K562 (cell line): ENCODE measurements around the gene MAD1L1. TPM values are rescaled to one million over a fixed set of nuclear protein-coding genes. Genes with fewer than 3 reads are reported as not detected.
A peak's percentile ranks its signal among the peaks of the same experiment; 100 is the strongest.

ENCODE experiments used
- ATAC-seq: fragments of 200-7000 bp; cut with Tn5 transposase; 3 replicates; pipeline ENCODE4 v1.9.1; 2020; ENCODE audit warnings: moderate library complexity
- BruUV-seq: library from RNA; stranded (reverse); fragments of 400-500 nt; replicated peaks from 2 replicates; lab custom pipeline; 2021; lab: Mats Ljungman, UMichigan
- CTCF ChIA-PET: fragments of 300-600 bp; formaldehyde crosslinking; extraction: SDS; loops from one replicate; lab custom pipeline; 2021; ENCODE audit warnings: low intra/inter-chr PET ratio; lab: Yijun Ruan, JAX
- POLR2A ChIA-PET: fragments of 300-600, 350-650 bp; sonication (Branson Sonifier 250); formaldehyde crosslinking; extraction: SDS; loops from one replicate; lab custom pipeline; 2021; ENCODE audit warnings: antibody characterized with exemption, inconsistent platforms; lab: Yijun Ruan, JAX
- DNase-seq, 4 experiments: peaks; one replicate each; pipeline versions ENCODE4 v3.0.0 to v3.0.0-alpha.2; 2011 to 2018; ENCODE audit warnings: low spot score in 3 of 4, mixed read lengths in 3 of 4; ENCODE audit errors: extremely low read depth in 1 of 4
- FAIRE-seq: peaks from 2 replicates; lab custom pipeline; 2011; peaks lifted over from hg19 to GRCh38; lab: Jason Lieb, UNC
- H2AFZ ChIP-seq: 2 replicates; pipeline ENCODE4 v1.6.0; 2011; ENCODE audit warnings: low read depth, low read length, control low read depth, inconsistent platforms
- H3K27ac ChIP-seq: fragments of 200-600 bp; 3 replicates; pipeline ENCODE4 v1.8.0; 2011; ENCODE audit warnings: low read depth, mild to moderate bottlenecking, control low read depth, inconsistent platforms, low read length, moderate library complexity, mixed read lengths; ENCODE audit errors: extremely low read depth
- H3K27me3 ChIP-seq, 2 experiments: fragments of 300-600 bp in 1 of 2; 2 replicates in 1 of 2; 3 replicates in 1 of 2; pipeline versions ENCODE4 v1.6.0 to v1.8.0; 2011; ENCODE audit warnings: inconsistent platforms in 2 of 2, low read length in 2 of 2, mild to moderate bottlenecking in 1 of 2, mixed read lengths in 1 of 2, moderate library complexity in 1 of 2; ENCODE audit not compliant: control insufficient read depth in 2 of 2, insufficient read depth in 2 of 2
- H3K36me3 ChIP-seq: fragments of 300-600 bp; 3 replicates; pipeline ENCODE4 v1.8.0; 2011; ENCODE audit warnings: mild to moderate bottlenecking, low read length, inconsistent platforms; ENCODE audit not compliant: control insufficient read depth, insufficient read depth
- H3K4me1 ChIP-seq, 2 experiments: fragments of 200-600 bp in 1 of 2; replicated peaks in 1 of 2; 2 replicates in 1 of 2; 3 replicates in 1 of 2; pipeline versions ENCODE4 v1.5.1 to v1.8.0; 2011; ENCODE audit warnings: inconsistent platforms in 2 of 2, low read length in 2 of 2, mild to moderate bottlenecking in 1 of 2, mixed read lengths in 1 of 2, moderate library complexity in 1 of 2; ENCODE audit not compliant: control insufficient read depth in 2 of 2, insufficient read depth in 2 of 2
- H3K4me2 ChIP-seq: 2 replicates; pipeline ENCODE4 v1.6.1; 2011; ENCODE audit warnings: low read length, control low read depth, inconsistent platforms, mixed read lengths; ENCODE audit not compliant: insufficient read depth
- H3K4me3 ChIP-seq: fragments of 200-600 bp; sonication (generic), shearing (Covaris generic); 2 replicates; pipeline ENCODE4 v1.5.1; 2016; ENCODE audit warnings: control low read depth, inconsistent platforms
- H3K79me2 ChIP-seq: fragments of 200-600 bp; 3 replicates; pipeline ENCODE4 v1.8.0; 2011; ENCODE audit warnings: low read length, inconsistent platforms; ENCODE audit not compliant: control insufficient read depth, insufficient read depth
- H3K9ac ChIP-seq, 2 experiments: 2 replicates each; pipeline versions ENCODE4 v1.6.0 to v1.6.1; 2011; ENCODE audit warnings: low read depth in 2 of 2, low read length in 2 of 2, control low read depth in 1 of 2, inconsistent platforms in 1 of 2, mild to moderate bottlenecking in 1 of 2, mixed read lengths in 1 of 2; ENCODE audit not compliant: insufficient read depth in 1 of 2
- H3K9me1 ChIP-seq: one replicate; pipeline ENCODE4 v1.6.0; 2011; ENCODE audit warnings: inconsistent platforms, mild to moderate bottlenecking, low read length, moderate library complexity; ENCODE audit not compliant: control insufficient read depth, insufficient read depth
- H3K9me3 ChIP-seq: replicated peaks from 2 replicates; pipeline ENCODE4 v1.5.1; 2011; ENCODE audit warnings: low read depth, low read length, inconsistent platforms; ENCODE audit not compliant: control insufficient read depth, insufficient read depth
- H4K20me1 ChIP-seq: replicated peaks from 2 replicates; pipeline ENCODE4 v1.6.1; 2011; ENCODE audit warnings: low read length, inconsistent platforms, mixed read lengths; ENCODE audit not compliant: control insufficient read depth, insufficient read depth
- HMGN3 ChIP-seq: IDR thresholded peaks from 2 replicates; pipeline ENCODE4 v1.6.1; 2011; ENCODE audit warnings: borderline replicate concordance, low read depth, mild to moderate bottlenecking, mixed read lengths, low read length; ENCODE audit not compliant: insufficient read length; ENCODE audit errors: extremely low read depth
- ZNF384 ChIP-seq: IDR thresholded peaks from 2 replicates; pipeline ENCODE4 v1.6.1; 2012; ENCODE audit warnings: low read depth, low read length, improper control_type of control experiment
- WGBS: fragments of 100-300 bp; shearing (Covaris generic); methylation state at CpG from one replicate; pipeline ENCODE4 v1.1.6; 2016; ENCODE audit warnings: low coverage, mixed read lengths; ENCODE audit not compliant: insufficient coverage; ENCODE audit errors: missing lambda C conversion rate; 5-methylcytosine and 5-hydroxymethylcytosine counted together
- in situ Hi-C: fragments of 300-500 bp; cut with MboI; formaldehyde crosslinking; loops from 4 replicates; pipeline ENCODE4 v1.15.0; 2018; ENCODE audit warnings: inconsistent platforms, mixed read lengths
- intact Hi-C: fragments of 100-400 bp; cut with micrococcal nuclease; formaldehyde crosslinking; loops from 2 replicates; pipeline ENCODE4 v1.14.2; 2022
- polyA plus RNA-seq, 8 experiments: library from polyadenylated mRNA; depleted of rRNA in 4 of 8; stranded (reverse) in 5 of 8; unstranded in 3 of 8; fragments of >200 nt; fragmentation: Nextera tagmentation in 2 of 8; fragmentation: Illumina TruSeq in 1 of 8; extraction: Ambion mirVana in 2 of 8; extraction: Trizol in 1 of 8; gene quantifications; 2 replicates each; pipeline versions ENCODE4 v1.2.1 to v1.2.3, GENCODE V29; 2011 to 2014; ENCODE audit warnings: inconsistent platforms in 1 of 8, missing spikeins in 1 of 8
- total RNA-seq, 7 experiments: library from RNA; depleted of rRNA in 6 of 7; stranded (reverse); fragments of >200 nt in 6 of 7; fragmentation: Illumina TruSeq in 2 of 7; extraction: Trizol in 2 of 7; gene quantifications; 2 replicates each; pipeline versions ENCODE4 v1.2.1 to v1.2.3, GENCODE V29; 2011 to 2021; ENCODE audit warnings: low replicate concordance in 1 of 7
- TF ChIP-seq, protein P1 (sequence below), 2 experiments: fragments of 450-650 bp in 1 of 2; IDR thresholded peaks; 2 replicates each; pipeline ENCODE4 v1.6.1; 2011 to 2017; ENCODE audit warnings: low read depth in 2 of 2, antibody characterized with exemption in 1 of 2, borderline replicate concordance in 1 of 2, low read length in 1 of 2, mild to moderate bottlenecking in 1 of 2, mixed read lengths in 1 of 2; ENCODE audit not compliant: control insufficient read depth in 1 of 2
- TF ChIP-seq, protein P2 (sequence below), 2 experiments: fragments of 200-800 bp in 1 of 2; sonication (Bioruptor generic) in 1 of 2; sonication (generic) in 1 of 2; formaldehyde crosslinking in 1 of 2; IDR thresholded peaks in 1 of 2; conservative IDR thresholded peaks in 1 of 2; 2 replicates each; pipeline versions ENCODE4 v1.5.0 to v1.6.1; 2016 to 2020; ENCODE audit warnings: missing compliant biosample characterization in 1 of 2, missing genetic modification characterization in 1 of 2, missing genetic modification reagents in 1 of 2

The MAD1L1 gene
- total and polyA plus RNA-seq, 9 of the 15 experiments (the other 6 are each of a cell fraction or from before 2014, with no cell fraction given): 1.7 to 89.7 (median 18.0) TPM

- H3K4me3 ChIP-seq: no peak overlapping the region
- 0 out of 2 replicates have a peak, but pooled peaks cover 3% of the 10 kb centered on the region for H4K20me1 ChIP-seq
- no peaks in the 10 kb centered on the region for H3K27me3 ChIP-seq
- peaks cover 56% of the 10 kb centered on the region; the same call in 1 of the 3 replicates for H3K36me3 ChIP-seq
- H3K4me1 ChIP-seq: peaks cover 0 to 15% of the 10 kb centered on the region in 2 experiments; a peak in 1 of 5 replicates
- POLR2A ChIA-PET: interaction anchor here (0.7 to 1.3 kb wide), 3 partner anchors 21 to 52 kb away, joined by 3 read pairs; no protein-coding TSS in a partner anchor
- FAIRE-seq (no peak), ATAC-seq (no peak), DNase-seq (no peak)
- H3K4me2 ChIP-seq: no peak overlapping the region
- H3K79me2 ChIP-seq: no peaks in the 10 kb centered on the region
- BruUV-seq: no TSS peak
- in situ Hi-C loops: loop anchor here (10.0 kb wide), 1 partner anchor 618 kb away; no protein-coding TSS in a partner anchor
- intact Hi-C loops: loop anchor here (10.0 kb wide), 1 partner anchor 628 kb away; the partner anchor contains the start of gene PSMG3
- CTCF ChIA-PET: no interaction called here
- H2AFZ ChIP-seq: no peak overlapping the region
- TF ChIP-seq HMGN3 (no peak), ZNF384 (no peak)
- H3K27ac ChIP-seq: no peak overlapping the region
- no peaks in the 10 kb centered on the region for H3K9me1 ChIP-seq
- no peaks in the 10 kb centered on the region for H3K9me3 ChIP-seq
- 95% methylated on average over 10 of the region's 14 CpGs for WGBS
- peak overlapping the region in 1 of 2 experiments; percentile 4; a peak in 1 of 4 replicates for H3K9ac ChIP-seq
These were observed 30.4 kb downstream of the MAD1L1 start for GRCh38 chr7:2202361-2202761.

- H3K79me2 ChIP-seq: no peaks in the 10 kb centered on the region
- ATAC-seq (no peak), FAIRE-seq (no peak), DNase-seq (no peak)
- H3K4me3 ChIP-seq: no peak overlapping the region
- ChIA-PET CTCF (no interaction called here), POLR2A (interaction anchor here (0.7 to 1.3 kb wide), 3 partner anchors 21 to 51 kb away, joined by 3 read pairs; no protein-coding TSS in a partner anchor)
- no peak overlapping the region for H3K4me2 ChIP-seq
- BruUV-seq: no TSS peak
- H3K9me3 ChIP-seq: no peaks in the 10 kb centered on the region
- H3K4me1 ChIP-seq: peaks cover 0 to 17% of the 10 kb centered on the region in 2 experiments; a peak in 1 of 5 replicates
- H2AFZ ChIP-seq: no peak overlapping the region
- H3K9ac ChIP-seq: peak overlapping the region in 1 of 2 experiments; percentile 4; a peak in 1 of 4 replicates
- H3K27ac ChIP-seq: no peak overlapping the region
- H4K20me1 ChIP-seq: 0 out of 2 replicates have a peak, but pooled peaks cover 3% of the 10 kb centered on the region
- H3K36me3 ChIP-seq: peaks cover 52% of the 10 kb centered on the region; the same call in 1 of the 3 replicates
- H3K9me1 ChIP-seq: no peaks in the 10 kb centered on the region
- H3K27me3 ChIP-seq: no peaks in the 10 kb centered on the region
- WGBS: 86% methylated on average over 28 of the region's 31 CpGs
- in situ Hi-C loops (loop anchor here (10.0 kb wide), 1 partner anchor 617 kb away; no protein-coding TSS in a partner anchor), intact Hi-C loops (loop anchor here (10.0 kb wide), 1 partner anchor 627 kb away; the partner anchor contains the start of gene PSMG3)
- TF ChIP-seq, protein P1, sequence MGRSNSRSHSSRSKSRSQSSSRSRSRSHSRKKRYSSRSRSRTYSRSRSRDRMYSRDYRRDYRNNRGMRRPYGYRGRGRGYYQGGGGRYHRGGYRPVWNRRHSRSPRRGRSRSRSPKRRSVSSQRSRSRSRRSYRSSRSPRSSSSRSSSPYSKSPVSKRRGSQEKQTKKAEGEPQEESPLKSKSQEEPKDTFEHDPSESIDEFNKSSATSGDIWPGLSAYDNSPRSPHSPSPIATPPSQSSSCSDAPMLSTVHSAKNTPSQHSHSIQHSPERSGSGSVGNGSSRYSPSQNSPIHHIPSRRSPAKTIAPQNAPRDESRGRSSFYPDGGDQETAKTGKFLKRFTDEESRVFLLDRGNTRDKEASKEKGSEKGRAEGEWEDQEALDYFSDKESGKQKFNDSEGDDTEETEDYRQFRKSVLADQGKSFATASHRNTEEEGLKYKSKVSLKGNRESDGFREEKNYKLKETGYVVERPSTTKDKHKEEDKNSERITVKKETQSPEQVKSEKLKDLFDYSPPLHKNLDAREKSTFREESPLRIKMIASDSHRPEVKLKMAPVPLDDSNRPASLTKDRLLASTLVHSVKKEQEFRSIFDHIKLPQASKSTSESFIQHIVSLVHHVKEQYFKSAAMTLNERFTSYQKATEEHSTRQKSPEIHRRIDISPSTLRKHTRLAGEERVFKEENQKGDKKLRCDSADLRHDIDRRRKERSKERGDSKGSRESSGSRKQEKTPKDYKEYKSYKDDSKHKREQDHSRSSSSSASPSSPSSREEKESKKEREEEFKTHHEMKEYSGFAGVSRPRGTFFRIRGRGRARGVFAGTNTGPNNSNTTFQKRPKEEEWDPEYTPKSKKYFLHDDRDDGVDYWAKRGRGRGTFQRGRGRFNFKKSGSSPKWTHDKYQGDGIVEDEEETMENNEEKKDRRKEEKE (IDR thresholded peaks at IDR 0.05; ENCODE audit: borderline replicate concordance in 1 of 2, control insufficient read depth in 1 of 2, low read depth in 2 of 2, low read length in 1 of 2): no peak
- TF ChIP-seq, protein P2, sequence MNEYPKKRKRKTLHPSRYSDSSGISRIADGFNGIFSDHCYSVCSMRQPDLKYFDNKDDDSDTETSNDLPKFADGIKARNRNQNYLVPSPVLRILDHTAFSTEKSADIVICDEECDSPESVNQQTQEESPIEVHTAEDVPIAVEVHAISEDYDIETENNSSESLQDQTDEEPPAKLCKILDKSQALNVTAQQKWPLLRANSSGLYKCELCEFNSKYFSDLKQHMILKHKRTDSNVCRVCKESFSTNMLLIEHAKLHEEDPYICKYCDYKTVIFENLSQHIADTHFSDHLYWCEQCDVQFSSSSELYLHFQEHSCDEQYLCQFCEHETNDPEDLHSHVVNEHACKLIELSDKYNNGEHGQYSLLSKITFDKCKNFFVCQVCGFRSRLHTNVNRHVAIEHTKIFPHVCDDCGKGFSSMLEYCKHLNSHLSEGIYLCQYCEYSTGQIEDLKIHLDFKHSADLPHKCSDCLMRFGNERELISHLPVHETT (CRISPR knock-in tag; conservative IDR thresholded peaks at IDR 0.05 in 1 of 2, IDR thresholded peaks at IDR 0.05 in 1 of 2): no peak
These were observed 30.9 kb downstream of the MAD1L1 start for GRCh38 chr7:2201686-2202360.
